ENCODE measurements around the gene RTRAF.

The RTRAF gene

GRCh38 chr14:52020161-52020714, 30.9 kb downstream of the RTRAF start:
- no peak for DNase-seq

GRCh38 chr14:52020866-52021717, 31.7 kb downstream of the RTRAF start:
- DNase-seq, result no peak

- DNase-seq, result no peak
These were observed 32.7 kb downstream of the RTRAF start for GRCh38 chr14:52021957-52022600.

GRCh38 chr14:52023518-52023917, 34.2 kb downstream of the RTRAF start:
- no peak for DNase-seq

GRCh38 chr14:52025310-52025709, 36.0 kb downstream of the RTRAF start:
- DNase-seq, result no peak

- peak in 6 of 56 donors; percentile 8 to 29 (median 15) for DNase-seq
These were observed 36.8 kb downstream of the RTRAF start for GRCh38 chr14:52026017-52026660.

- peak in 13 of 56 donors; percentile 9 to 55 (median 27) for DNase-seq
These were observed 37.6 kb downstream of the RTRAF start for GRCh38 chr14:52026901-52027300.

GRCh38 chr14:52029881-52030280, 40.5 kb downstream of the RTRAF start:
- DNase-seq, result no peak

- no peak for DNase-seq
These were observed 42.4 kb downstream of the RTRAF start for GRCh38 chr14:52031781-52032180.

GRCh38 chr14:52032204-52032801, 43.0 kb downstream of the RTRAF start:
- no peak for DNase-seq

- DNase-seq, result no peak
These were observed 43.8 kb downstream of the RTRAF start for GRCh38 chr14:52033101-52033642.

- DNase-seq, result no peak
These were observed 49.9 kb downstream of the RTRAF start for GRCh38 chr14:52039124-52039815.

GRCh38 chr14:52040598-52040997, 51.3 kb downstream of the RTRAF start:
- no peak for DNase-seq

GRCh38 chr14:52042371-52043289, 53.3 kb downstream of the RTRAF start:
- no peak for DNase-seq

- DNase-seq, result no peak
These were observed 54.3 kb downstream of the RTRAF start for GRCh38 chr14:52043690-52044089.

GRCh38 chr14:52044791-52045522, 55.6 kb downstream of the RTRAF start:
- no peak for DNase-seq

GRCh38 chr14:52046376-52046917, 57.1 kb downstream of the RTRAF start:
- no peak for DNase-seq

- DNase-seq, result no peak
These were observed 58.8 kb downstream of the RTRAF start for GRCh38 chr14:52048116-52048515.

Measured in amygdala (tissue), 56 donors.